Lower leg skin (tissue), 3 donors: ENCODE measurements around the gene SRP14.

Experiments
- CTCF ChIP-seq, 3 donors: fragments of 450-650 bp; IDR thresholded peaks; one replicate each; pipeline ENCODE4 v1.5.1; 2016; ENCODE audit warnings: antibody characterized with exemption in 3 of 3, mild to moderate bottlenecking in 3 of 3, moderate library complexity in 2 of 3
- POLR2A ChIP-seq, 2 donors: fragments of 450-650 bp; IDR thresholded peaks; one replicate each; pipeline ENCODE4 v1.6.1; 2016 to 2017; ENCODE audit warnings: antibody characterized with exemption in 2 of 2, mild to moderate bottlenecking in 1 of 2, moderate library complexity in 1 of 2

- TF ChIP-seq POLR2A (IDR thresholded peaks at IDR 0.05): no peak
- no peak for TF ChIP-seq CTCF (IDR thresholded peaks at IDR 0.05)
Measured at GRCh38 chr15:40048211-40048792, 9.3 kb upstream of the SRP14 start.
